MM.1S (cell line): ENCODE data around the gene PLCG2.
"Not testable (repeated sequence)": the region's sequence is repeated elsewhere in the genome, so short reads cannot be mapped to it uniquely, and the experiment has no call there.

ENCODE experiments used
- DNase-seq: peaks from one replicate; pipeline ENCODE4 v3.0.0-alpha.2; 2015
- H2AFZ ChIP-seq: fragments of 300-600 bp; sonication (generic); 2 replicates; pipeline ENCODE4 v1.6.0; 2016; ENCODE audit warnings: antibody characterized with exemption, low read length
- H3F3A ChIP-seq: fragments of 300-600 bp; sonication (generic); 2 replicates; pipeline ENCODE4 v1.6.1; 2016; ENCODE audit warnings: mild to moderate bottlenecking, antibody characterized with exemption, low read length, moderate library complexity, mixed read lengths; ENCODE audit not compliant: insufficient read depth
- H3K27ac ChIP-seq: fragments of 300-600 bp; sonication (generic); 2 replicates; pipeline ENCODE4 v1.5.1; 2016; ENCODE audit warnings: mild to moderate bottlenecking, low read length
- H3K27me3 ChIP-seq: fragments of 300-600 bp; sonication (generic); replicated peaks from 2 replicates; pipeline ENCODE4 v1.6.0; 2016; ENCODE audit warnings: low read length; ENCODE audit not compliant: insufficient read depth
- H3K36me3 ChIP-seq: fragments of 300-600 bp; sonication (generic); replicated peaks from 2 replicates; pipeline ENCODE4 v1.6.1; 2016; ENCODE audit warnings: mild to moderate bottlenecking, low read length, mixed read lengths; ENCODE audit not compliant: insufficient read depth
- H3K4me1 ChIP-seq: fragments of 300-600 bp; sonication (generic); 2 replicates; pipeline ENCODE4 v1.6.1; 2016; ENCODE audit warnings: low read length, mixed read lengths
- H3K4me2 ChIP-seq: fragments of 300-600 bp; sonication (generic); 2 replicates; pipeline ENCODE4 v1.6.0; 2016; ENCODE audit warnings: low read depth, low read length
- H3K4me3 ChIP-seq: fragments of 300-600 bp; sonication (generic); 2 replicates; pipeline ENCODE4 v1.5.1; 2016; ENCODE audit warnings: low read length, mixed read lengths
- H3K79me2 ChIP-seq: fragments of 300-600 bp; sonication (generic); 2 replicates; pipeline ENCODE4 v1.6.1; 2016; ENCODE audit warnings: mixed run types, low read length, mixed read lengths
- H3K9ac ChIP-seq: fragments of 300-600 bp; sonication (generic); 2 replicates; pipeline ENCODE4 v1.6.1; 2016; ENCODE audit warnings: low read length, mixed read lengths
- H3K9me2 ChIP-seq: fragments of 300-600 bp; sonication (generic); replicated peaks from 2 replicates; pipeline ENCODE4 v1.6.1; 2016; ENCODE audit warnings: mild to moderate bottlenecking, low read length, mixed read lengths; ENCODE audit not compliant: insufficient read depth
- H3K9me3 ChIP-seq: fragments of 300-600 bp; sonication (generic); replicated peaks from 2 replicates; pipeline ENCODE4 v1.6.1; 2016; ENCODE audit warnings: mild to moderate bottlenecking, low read length, mixed read lengths; ENCODE audit not compliant: insufficient read depth
- H4K20me1 ChIP-seq: fragments of 300-600 bp; sonication (generic); 2 replicates; pipeline ENCODE4 v1.6.1; 2016; ENCODE audit warnings: mild to moderate bottlenecking, low read length, moderate library complexity, mixed read lengths; ENCODE audit not compliant: insufficient read depth
- EZH2 ChIP-seq: fragments of 300-600 bp; sonication (generic); optimal IDR thresholded peaks from 2 replicates; pipeline ENCODE3; 2017; ENCODE audit warnings: low read depth, mild to moderate bottlenecking, antibody characterized with exemption, low read length, mixed read lengths
- EZH2phosphoT487 ChIP-seq: fragments of 300-600 bp; sonication (generic); IDR thresholded peaks from 2 replicates; pipeline ENCODE4 v1.6.1; 2018; ENCODE audit warnings: antibody characterized with exemption, low read length
- TF ChIP-seq, protein P1 (sequence below): fragments of 300-600 bp; sonication (generic); IDR thresholded peaks from 2 replicates; pipeline ENCODE4 v1.5.1; 2016; ENCODE audit warnings: antibody characterized with exemption, low read length, mixed read lengths

The PLCG2 gene

GRCh38 chr16:81739503-81739902 is 39.6 kb upstream of the PLCG2 start:
- H3K4me3 ChIP-seq, result no peak overlapping the region
- H3F3A ChIP-seq, result no peaks in the 10 kb centered on the region
- no peak overlapping the region for H3K27ac ChIP-seq
- H3K9me3 ChIP-seq, result no peaks in the 10 kb centered on the region
- H3K36me3 ChIP-seq, result no peaks in the 10 kb centered on the region
- DNase-seq, result no peak
- H3K9ac ChIP-seq, result no peak overlapping the region
- H3K4me1 ChIP-seq, result peaks cover 10% of the 10 kb centered on the region
- no peaks in the 10 kb centered on the region for H3K9me2 ChIP-seq
- H3K79me2 ChIP-seq, result no peaks in the 10 kb centered on the region
- TF ChIP-seq EZH2 (no peak), EZH2phosphoT487 (no peak)
- TF ChIP-seq, protein P1, sequence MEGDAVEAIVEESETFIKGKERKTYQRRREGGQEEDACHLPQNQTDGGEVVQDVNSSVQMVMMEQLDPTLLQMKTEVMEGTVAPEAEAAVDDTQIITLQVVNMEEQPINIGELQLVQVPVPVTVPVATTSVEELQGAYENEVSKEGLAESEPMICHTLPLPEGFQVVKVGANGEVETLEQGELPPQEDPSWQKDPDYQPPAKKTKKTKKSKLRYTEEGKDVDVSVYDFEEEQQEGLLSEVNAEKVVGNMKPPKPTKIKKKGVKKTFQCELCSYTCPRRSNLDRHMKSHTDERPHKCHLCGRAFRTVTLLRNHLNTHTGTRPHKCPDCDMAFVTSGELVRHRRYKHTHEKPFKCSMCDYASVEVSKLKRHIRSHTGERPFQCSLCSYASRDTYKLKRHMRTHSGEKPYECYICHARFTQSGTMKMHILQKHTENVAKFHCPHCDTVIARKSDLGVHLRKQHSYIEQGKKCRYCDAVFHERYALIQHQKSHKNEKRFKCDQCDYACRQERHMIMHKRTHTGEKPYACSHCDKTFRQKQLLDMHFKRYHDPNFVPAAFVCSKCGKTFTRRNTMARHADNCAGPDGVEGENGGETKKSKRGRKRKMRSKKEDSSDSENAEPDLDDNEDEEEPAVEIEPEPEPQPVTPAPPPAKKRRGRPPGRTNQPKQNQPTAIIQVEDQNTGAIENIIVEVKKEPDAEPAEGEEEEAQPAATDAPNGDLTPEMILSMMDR, result no peak
- H2AFZ ChIP-seq, result no peak overlapping the region
- no peak overlapping the region for H3K4me2 ChIP-seq
- no peaks in the 10 kb centered on the region for H3K27me3 ChIP-seq
- H4K20me1 ChIP-seq, result no peaks in the 10 kb centered on the region

DNA sequence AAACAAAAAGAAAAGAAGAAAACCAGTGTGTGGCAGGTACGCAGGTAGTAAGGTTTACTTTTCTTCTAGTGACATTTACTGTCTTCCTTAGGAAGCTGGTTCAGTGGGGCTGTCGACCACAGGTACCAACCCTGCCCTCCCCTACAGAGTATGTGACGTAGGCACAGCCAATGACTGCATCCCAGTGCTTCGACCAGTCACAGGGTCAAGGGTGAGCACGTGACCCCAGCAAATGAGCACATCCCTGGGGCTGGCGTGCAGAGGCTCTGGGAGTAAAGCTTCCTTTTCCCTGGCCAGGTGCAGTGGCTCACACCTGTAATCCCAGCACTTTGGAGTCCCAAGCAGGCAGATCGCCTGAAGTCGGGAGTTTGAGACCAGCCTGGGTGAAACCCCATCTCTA is 38.9 kb upstream of the PLCG2 start:
- TF ChIP-seq, protein P1, result no peak
- TF ChIP-seq EZH2phosphoT487, result no peak
- no peak for TF ChIP-seq EZH2
- Histone ChIP-seq H4K20me1 (no peaks in the 10 kb centered on the region), H3K79me2 (no peaks in the 10 kb centered on the region), H3K9ac (no peak overlapping the region), H3K27me3 (no peaks in the 10 kb centered on the region), H2AFZ (no peak overlapping the region), H3K9me2 (no peaks in the 10 kb centered on the region), H3K4me1 (peaks cover 10% of the 10 kb centered on the region), H3K9me3 (no peaks in the 10 kb centered on the region), H3K36me3 (no peaks in the 10 kb centered on the region), H3F3A (no peaks in the 10 kb centered on the region), H3K4me2 (peak overlapping the region; percentile 29; the same call in 1 of the 2 replicates), H3K27ac (peak overlapping the region; percentile 57; the same call in 1 of the 2 replicates), H3K4me3 (no peak overlapping the region)
- DNase-seq, result peak; percentile 33

- not testable (repeated sequence) for H3K9me2 ChIP-seq, H3K4me3 ChIP-seq, H3K27ac ChIP-seq, H3K79me2 ChIP-seq, DNase-seq, H3K4me2 ChIP-seq, H3K9me3 ChIP-seq, H3K36me3 ChIP-seq, H3F3A ChIP-seq, H3K27me3 ChIP-seq, H2AFZ ChIP-seq, H4K20me1 ChIP-seq, H3K9ac ChIP-seq
- peaks cover 10% of the 10 kb centered on the region for H3K4me1 ChIP-seq
Measured at GRCh38 chr16:81741430-81741770, 37.7 kb upstream of the PLCG2 start.

- Histone ChIP-seq H3K36me3 (no peaks in the 10 kb centered on the region), H3K9me2 (no peaks in the 10 kb centered on the region), H3K27ac (no peak overlapping the region), H3K4me3 (no peak overlapping the region), H3K27me3 (no peaks in the 10 kb centered on the region), H2AFZ (no peak overlapping the region), H3K4me2 (no peak overlapping the region), H3K9ac (no peak overlapping the region), H3K79me2 (no peaks in the 10 kb centered on the region), H3K4me1 (peaks cover 17% of the 10 kb centered on the region), H3F3A (no peaks in the 10 kb centered on the region), H3K9me3 (no peaks in the 10 kb centered on the region), H4K20me1 (no peaks in the 10 kb centered on the region)
- no peak for TF ChIP-seq EZH2phosphoT487
- TF ChIP-seq EZH2, result no peak
- TF ChIP-seq, protein P1, result no peak
- no peak for DNase-seq
Measured at GRCh38 chr16:81744385-81744784, 34.7 kb upstream of the PLCG2 start.
